GM23338 (cell line): Measurements from ENCODE around the gene NUBPL. TPM values are rescaled to one million over a fixed set of nuclear protein-coding genes. Genes with fewer than 3 reads are reported as not detected.

ENCODE experiments used
- ATAC-seq: fragments of 200-7000 bp; cut with Tn5 transposase; 3 replicates; pipeline ENCODE4 v1.9.1; 2020
- DNase-seq: peaks from one replicate; pipeline ENCODE4 v3.0.0-alpha.2; 2015; ENCODE audit warnings: low spot score
- H2AFZ ChIP-seq: fragments of 200-600 bp; sonication (generic); 2 replicates; pipeline ENCODE4 v1.8.0; 2016; ENCODE audit warnings: antibody characterized with exemption, mild to moderate bottlenecking, moderate library complexity
- H3F3A ChIP-seq: fragments of 200-600 bp; sonication (generic); replicated peaks from 2 replicates; pipeline ENCODE4 v1.8.0; 2017; ENCODE audit warnings: antibody characterized with exemption, mixed run types, low read depth
- H3K27ac ChIP-seq: fragments of 200-600 bp; sonication (generic); 2 replicates; pipeline ENCODE4 v1.6.1; 2016; ENCODE audit warnings: low read depth
- H3K27me3 ChIP-seq: fragments of 200-600 bp; sonication (generic); 2 replicates; pipeline ENCODE4 v1.8.0; 2016; ENCODE audit warnings: mild to moderate bottlenecking, mixed run types, moderate library complexity; ENCODE audit not compliant: insufficient read depth
- H3K36me3 ChIP-seq: fragments of 200-600 bp; sonication (generic); 2 replicates; pipeline ENCODE4 v1.8.0; 2016; ENCODE audit warnings: mild to moderate bottlenecking; ENCODE audit not compliant: insufficient read depth
- H3K4me1 ChIP-seq: fragments of 200-600 bp; sonication (generic); 2 replicates; pipeline ENCODE4 v1.8.0; 2016; ENCODE audit warnings: mild to moderate bottlenecking, moderate library complexity; ENCODE audit not compliant: insufficient read depth
- H3K4me2 ChIP-seq: fragments of 200-600 bp; sonication (generic); 2 replicates; pipeline ENCODE4 v1.7.1; 2017; ENCODE audit warnings: mixed run types
- H3K4me3 ChIP-seq: fragments of 200-600 bp; sonication (generic); 2 replicates; pipeline ENCODE4 v1.6.1; 2016; ENCODE audit warnings: mixed run types
- H3K79me2 ChIP-seq: fragments of 200-600 bp; sonication (generic); replicated peaks from 2 replicates; pipeline ENCODE4 v1.8.0; 2017; ENCODE audit warnings: mild to moderate bottlenecking; ENCODE audit not compliant: insufficient read depth
- H3K9me2 ChIP-seq: fragments of 200-600 bp; sonication (generic); 2 replicates; pipeline ENCODE4 v1.8.0; 2017; ENCODE audit not compliant: insufficient read depth
- H4K20me1 ChIP-seq: fragments of 200-600 bp; sonication (generic); replicated peaks from 2 replicates; pipeline ENCODE4 v1.8.0; 2017; ENCODE audit warnings: mild to moderate bottlenecking; ENCODE audit not compliant: insufficient read depth
- H3K27ac Mint-ChIP-seq: 2 replicates; pipeline ENCODE4 v1.8.0; 2020; ENCODE audit warnings: inconsistent platforms, mild to moderate bottlenecking, moderate library complexity, mixed read lengths
- H3K27me3 Mint-ChIP-seq: 3 replicates; pipeline ENCODE4 v1.8.0; 2022; ENCODE audit warnings: low read depth, mild to moderate bottlenecking, moderate library complexity, mixed read lengths, inconsistent platforms; ENCODE audit not compliant: insufficient read depth, poor library complexity
- H3K36me3 Mint-ChIP-seq: 3 replicates; pipeline ENCODE4 v1.8.0; 2021; ENCODE audit warnings: low read depth, mild to moderate bottlenecking, inconsistent platforms, moderate library complexity, mixed read lengths
- H3K4me1 Mint-ChIP-seq: 3 replicates; pipeline ENCODE4 v1.8.0; 2020; ENCODE audit warnings: mild to moderate bottlenecking, inconsistent platforms, mixed read lengths
- H3K4me3 Mint-ChIP-seq: 3 replicates; pipeline ENCODE4 v1.8.0; 2021; ENCODE audit warnings: moderate library complexity, mild to moderate bottlenecking, inconsistent platforms, mixed read lengths
- H3K9me3 Mint-ChIP-seq: 3 replicates; pipeline ENCODE4 v1.8.0; 2020; ENCODE audit warnings: moderate library complexity, mild to moderate bottlenecking, inconsistent platforms, mixed read lengths
- CREB1 ChIP-seq: fragments of 250-450 bp; sonication (Bioruptor Pico); IDR thresholded peaks from 2 replicates; pipeline ENCODE4 v1.5.0; 2020; ENCODE audit warnings: low read depth, mild to moderate bottlenecking, moderate library complexity
- EZH2 ChIP-seq: fragments of 200-600 bp; sonication (generic); IDR thresholded peaks from one replicate; pipeline ENCODE4 v1.8.0; 2017; ENCODE audit warnings: antibody characterized with exemption, mild to moderate bottlenecking, low read depth; ENCODE audit not compliant: unreplicated experiment
- EZH2phosphoT487 ChIP-seq: fragments of 200-600 bp; sonication (generic); IDR thresholded peaks from one replicate; pipeline ENCODE4 v1.8.1; 2018; ENCODE audit warnings: antibody characterized with exemption; ENCODE audit not compliant: unreplicated experiment
- JUNB ChIP-seq: IDR thresholded peaks from one replicate; pipeline ENCODE4 v1.6.1; 2016; ENCODE audit warnings: antibody characterized with exemption; ENCODE audit not compliant: unreplicated experiment
- NANOG ChIP-seq: IDR thresholded peaks from 2 replicates; pipeline ENCODE4 v1.6.1; 2016; ENCODE audit warnings: antibody characterized with exemption, borderline replicate concordance
- POLR2AphosphoS5 ChIP-seq: IDR thresholded peaks from 2 replicates; pipeline ENCODE4 v1.6.1; 2016; ENCODE audit warnings: antibody characterized with exemption, low read depth
- ZNF114 ChIP-seq: fragments of 250-450 bp; sonication (Bioruptor Pico); IDR thresholded peaks from 2 replicates; pipeline ENCODE4 v1.5.0; 2020; ENCODE audit warnings: mild to moderate bottlenecking, moderate library complexity
- ZNF331 ChIP-seq: fragments of 250-450 bp; sonication (Bioruptor Pico); IDR thresholded peaks from 2 replicates; pipeline ENCODE4 v1.5.0; 2020; ENCODE audit warnings: low read depth, mild to moderate bottlenecking, moderate library complexity
- polyA plus RNA-seq: library from polyadenylated mRNA; unstranded; fragments of >200 nt; fragmentation: Nextera tagmentation; extraction: Ambion mirVana; gene quantifications from 2 replicates; pipeline ENCODE4 v1.2.1, GENCODE V29; 2016
- total RNA-seq: library from RNA; depleted of rRNA; stranded (reverse); fragments of >200 nt; shearing (Covaris generic); gene quantifications from 2 replicates; pipeline ENCODE4 v1.2.3, GENCODE V29; 2014
- TF ChIP-seq, protein P1 (sequence below): fragments of 250-450 bp; sonication (Bioruptor Pico); IDR thresholded peaks from 2 replicates; pipeline ENCODE4 v1.5.0; 2020; ENCODE audit warnings: mild to moderate bottlenecking, moderate library complexity
- TF ChIP-seq, protein P2 (sequence below), 2 experiments: fragments of 200-600 bp in 1 of 2; sonication (generic) in 1 of 2; conservative IDR thresholded peaks; 2 replicates each; pipeline versions ENCODE4 v1.5.1 to v1.6.1; 2016 to 2017; ENCODE audit warnings: antibody characterized with exemption in 2 of 2, low read depth in 2 of 2, mild to moderate bottlenecking in 2 of 2, moderate library complexity in 1 of 2
- TF ChIP-seq, protein P3 (sequence below): IDR thresholded peaks from one replicate; pipeline ENCODE4 v1.6.1; 2018; ENCODE audit warnings: antibody characterized with exemption; ENCODE audit not compliant: unreplicated experiment
- TF ChIP-seq, protein P4 (sequence below): IDR thresholded peaks from 2 replicates; pipeline ENCODE4 v1.6.1; 2016; ENCODE audit warnings: antibody characterized with exemption

The NUBPL gene
- total and polyA plus RNA-seq, 2 experiments from 2014 or later: 6.1 to 20.7 TPM

DNA sequence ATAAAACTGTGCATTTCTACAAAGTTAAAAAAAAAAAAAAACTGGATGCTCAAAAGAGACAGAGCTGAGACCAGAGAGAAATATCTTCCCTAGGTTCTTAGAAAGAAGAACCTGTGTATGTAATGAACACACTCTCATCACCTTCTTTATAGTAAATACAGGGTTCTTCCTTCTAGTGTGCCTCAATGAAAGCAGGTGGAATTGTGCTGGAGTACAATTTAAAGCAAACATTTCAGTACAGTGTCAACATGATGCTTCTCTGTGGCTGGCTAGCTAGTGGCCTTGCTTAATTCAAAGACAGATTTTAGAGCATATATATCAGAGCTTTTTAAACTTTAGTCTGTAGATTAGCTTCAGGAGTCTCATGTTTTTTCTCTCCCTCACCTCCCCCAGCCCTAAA lies 266.1 kb downstream of the NUBPL start:
- Mint-ChIP-seq H3K4me3 (no peak overlapping the region), H3K4me1 (no peaks in the 10 kb centered on the region), H3K9me3 (no peaks in the 10 kb centered on the region; the same call in 2 of the 3 replicates), H3K36me3 (no peaks in the 10 kb centered on the region; the same call in 2 of the 3 replicates), H3K27me3 (no peaks in the 10 kb centered on the region), H3K27ac (no peak overlapping the region)
- H4K20me1 ChIP-seq: no peaks in the 10 kb centered on the region
- H3K27me3 ChIP-seq: no peaks in the 10 kb centered on the region
- no peak overlapping the region for H3K27ac ChIP-seq
- TF ChIP-seq NANOG (no peak), POLR2AphosphoS5 (no peak), JUNB (no peak), CREB1 (CRISPR knock-in tag) (no peak), EZH2 (no peak), ZNF331 (CRISPR knock-in tag) (no peak), EZH2phosphoT487 (no peak), ZNF114 (CRISPR knock-in tag) (no peak)
- TF ChIP-seq, protein P1, sequence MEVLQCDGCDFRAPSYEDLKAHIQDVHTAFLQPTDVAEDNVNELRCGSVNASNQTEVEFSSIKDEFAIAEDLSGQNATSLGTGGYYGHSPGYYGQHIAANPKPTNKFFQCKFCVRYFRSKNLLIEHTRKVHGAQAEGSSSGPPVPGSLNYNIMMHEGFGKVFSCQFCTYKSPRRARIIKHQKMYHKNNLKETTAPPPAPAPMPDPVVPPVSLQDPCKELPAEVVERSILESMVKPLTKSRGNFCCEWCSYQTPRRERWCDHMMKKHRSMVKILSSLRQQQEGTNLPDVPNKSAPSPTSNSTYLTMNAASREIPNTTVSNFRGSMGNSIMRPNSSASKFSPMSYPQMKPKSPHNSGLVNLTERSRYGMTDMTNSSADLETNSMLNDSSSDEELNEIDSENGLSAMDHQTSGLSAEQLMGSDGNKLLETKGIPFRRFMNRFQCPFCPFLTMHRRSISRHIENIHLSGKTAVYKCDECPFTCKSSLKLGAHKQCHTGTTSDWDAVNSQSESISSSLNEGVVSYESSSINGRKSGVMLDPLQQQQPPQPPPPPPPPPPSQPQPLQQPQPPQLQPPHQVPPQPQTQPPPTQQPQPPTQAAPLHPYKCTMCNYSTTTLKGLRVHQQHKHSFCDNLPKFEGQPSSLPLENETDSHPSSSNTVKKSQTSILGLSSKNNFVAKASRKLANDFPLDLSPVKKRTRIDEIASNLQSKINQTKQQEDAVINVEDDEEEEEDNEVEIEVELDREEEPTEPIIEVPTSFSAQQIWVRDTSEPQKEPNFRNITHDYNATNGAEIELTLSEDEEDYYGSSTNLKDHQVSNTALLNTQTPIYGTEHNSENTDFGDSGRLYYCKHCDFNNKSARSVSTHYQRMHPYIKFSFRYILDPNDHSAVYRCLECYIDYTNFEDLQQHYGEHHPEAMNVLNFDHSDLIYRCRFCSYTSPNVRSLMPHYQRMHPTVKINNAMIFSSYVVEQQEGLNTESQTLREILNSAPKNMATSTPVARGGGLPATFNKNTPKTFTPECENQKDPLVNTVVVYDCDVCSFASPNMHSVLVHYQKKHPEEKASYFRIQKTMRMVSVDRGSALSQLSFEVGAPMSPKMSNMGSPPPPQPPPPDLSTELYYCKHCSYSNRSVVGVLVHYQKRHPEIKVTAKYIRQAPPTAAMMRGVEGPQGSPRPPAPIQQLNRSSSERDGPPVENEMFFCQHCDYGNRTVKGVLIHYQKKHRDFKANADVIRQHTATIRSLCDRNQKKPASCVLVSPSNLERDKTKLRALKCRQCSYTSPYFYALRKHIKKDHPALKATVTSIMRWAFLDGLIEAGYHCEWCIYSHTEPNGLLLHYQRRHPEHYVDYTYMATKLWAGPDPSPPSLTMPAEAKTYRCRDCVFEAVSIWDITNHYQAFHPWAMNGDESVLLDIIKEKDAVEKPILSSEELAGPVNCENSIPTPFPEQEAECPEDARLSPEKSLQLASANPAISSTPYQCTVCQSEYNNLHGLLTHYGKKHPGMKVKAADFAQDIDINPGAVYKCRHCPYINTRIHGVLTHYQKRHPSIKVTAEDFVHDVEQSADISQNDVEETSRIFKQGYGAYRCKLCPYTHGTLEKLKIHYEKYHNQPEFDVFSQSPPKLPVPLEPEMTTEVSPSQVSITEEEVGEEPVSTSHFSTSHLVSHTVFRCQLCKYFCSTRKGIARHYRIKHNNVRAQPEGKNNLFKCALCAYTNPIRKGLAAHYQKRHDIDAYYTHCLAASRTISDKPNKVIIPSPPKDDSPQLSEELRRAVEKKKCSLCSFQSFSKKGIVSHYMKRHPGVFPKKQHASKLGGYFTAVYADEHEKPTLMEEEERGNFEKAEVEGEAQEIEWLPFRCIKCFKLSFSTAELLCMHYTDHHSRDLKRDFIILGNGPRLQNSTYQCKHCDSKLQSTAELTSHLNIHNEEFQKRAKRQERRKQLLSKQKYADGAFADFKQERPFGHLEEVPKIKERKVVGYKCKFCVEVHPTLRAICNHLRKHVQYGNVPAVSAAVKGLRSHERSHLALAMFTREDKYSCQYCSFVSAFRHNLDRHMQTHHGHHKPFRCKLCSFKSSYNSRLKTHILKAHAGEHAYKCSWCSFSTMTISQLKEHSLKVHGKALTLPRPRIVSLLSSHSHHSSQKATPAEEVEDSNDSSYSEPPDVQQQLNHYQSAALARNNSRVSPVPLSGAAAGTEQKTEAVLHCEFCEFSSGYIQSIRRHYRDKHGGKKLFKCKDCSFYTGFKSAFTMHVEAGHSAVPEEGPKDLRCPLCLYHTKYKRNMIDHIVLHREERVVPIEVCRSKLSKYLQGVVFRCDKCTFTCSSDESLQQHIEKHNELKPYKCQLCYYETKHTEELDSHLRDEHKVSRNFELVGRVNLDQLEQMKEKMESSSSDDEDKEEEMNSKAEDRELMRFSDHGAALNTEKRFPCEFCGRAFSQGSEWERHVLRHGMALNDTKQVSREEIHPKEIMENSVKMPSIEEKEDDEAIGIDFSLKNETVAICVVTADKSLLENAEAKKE (CRISPR knock-in tag): no peak
- TF ChIP-seq, protein P2, sequence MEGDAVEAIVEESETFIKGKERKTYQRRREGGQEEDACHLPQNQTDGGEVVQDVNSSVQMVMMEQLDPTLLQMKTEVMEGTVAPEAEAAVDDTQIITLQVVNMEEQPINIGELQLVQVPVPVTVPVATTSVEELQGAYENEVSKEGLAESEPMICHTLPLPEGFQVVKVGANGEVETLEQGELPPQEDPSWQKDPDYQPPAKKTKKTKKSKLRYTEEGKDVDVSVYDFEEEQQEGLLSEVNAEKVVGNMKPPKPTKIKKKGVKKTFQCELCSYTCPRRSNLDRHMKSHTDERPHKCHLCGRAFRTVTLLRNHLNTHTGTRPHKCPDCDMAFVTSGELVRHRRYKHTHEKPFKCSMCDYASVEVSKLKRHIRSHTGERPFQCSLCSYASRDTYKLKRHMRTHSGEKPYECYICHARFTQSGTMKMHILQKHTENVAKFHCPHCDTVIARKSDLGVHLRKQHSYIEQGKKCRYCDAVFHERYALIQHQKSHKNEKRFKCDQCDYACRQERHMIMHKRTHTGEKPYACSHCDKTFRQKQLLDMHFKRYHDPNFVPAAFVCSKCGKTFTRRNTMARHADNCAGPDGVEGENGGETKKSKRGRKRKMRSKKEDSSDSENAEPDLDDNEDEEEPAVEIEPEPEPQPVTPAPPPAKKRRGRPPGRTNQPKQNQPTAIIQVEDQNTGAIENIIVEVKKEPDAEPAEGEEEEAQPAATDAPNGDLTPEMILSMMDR (conservative IDR thresholded peaks at IDR 0.05; ENCODE audit: low read depth in 2 of 2): no peak
- TF ChIP-seq, protein P3, sequence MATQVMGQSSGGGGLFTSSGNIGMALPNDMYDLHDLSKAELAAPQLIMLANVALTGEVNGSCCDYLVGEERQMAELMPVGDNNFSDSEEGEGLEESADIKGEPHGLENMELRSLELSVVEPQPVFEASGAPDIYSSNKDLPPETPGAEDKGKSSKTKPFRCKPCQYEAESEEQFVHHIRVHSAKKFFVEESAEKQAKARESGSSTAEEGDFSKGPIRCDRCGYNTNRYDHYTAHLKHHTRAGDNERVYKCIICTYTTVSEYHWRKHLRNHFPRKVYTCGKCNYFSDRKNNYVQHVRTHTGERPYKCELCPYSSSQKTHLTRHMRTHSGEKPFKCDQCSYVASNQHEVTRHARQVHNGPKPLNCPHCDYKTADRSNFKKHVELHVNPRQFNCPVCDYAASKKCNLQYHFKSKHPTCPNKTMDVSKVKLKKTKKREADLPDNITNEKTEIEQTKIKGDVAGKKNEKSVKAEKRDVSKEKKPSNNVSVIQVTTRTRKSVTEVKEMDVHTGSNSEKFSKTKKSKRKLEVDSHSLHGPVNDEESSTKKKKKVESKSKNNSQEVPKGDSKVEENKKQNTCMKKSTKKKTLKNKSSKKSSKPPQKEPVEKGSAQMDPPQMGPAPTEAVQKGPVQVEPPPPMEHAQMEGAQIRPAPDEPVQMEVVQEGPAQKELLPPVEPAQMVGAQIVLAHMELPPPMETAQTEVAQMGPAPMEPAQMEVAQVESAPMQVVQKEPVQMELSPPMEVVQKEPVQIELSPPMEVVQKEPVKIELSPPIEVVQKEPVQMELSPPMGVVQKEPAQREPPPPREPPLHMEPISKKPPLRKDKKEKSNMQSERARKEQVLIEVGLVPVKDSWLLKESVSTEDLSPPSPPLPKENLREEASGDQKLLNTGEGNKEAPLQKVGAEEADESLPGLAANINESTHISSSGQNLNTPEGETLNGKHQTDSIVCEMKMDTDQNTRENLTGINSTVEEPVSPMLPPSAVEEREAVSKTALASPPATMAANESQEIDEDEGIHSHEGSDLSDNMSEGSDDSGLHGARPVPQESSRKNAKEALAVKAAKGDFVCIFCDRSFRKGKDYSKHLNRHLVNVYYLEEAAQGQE: no peak
- TF ChIP-seq, protein P4, sequence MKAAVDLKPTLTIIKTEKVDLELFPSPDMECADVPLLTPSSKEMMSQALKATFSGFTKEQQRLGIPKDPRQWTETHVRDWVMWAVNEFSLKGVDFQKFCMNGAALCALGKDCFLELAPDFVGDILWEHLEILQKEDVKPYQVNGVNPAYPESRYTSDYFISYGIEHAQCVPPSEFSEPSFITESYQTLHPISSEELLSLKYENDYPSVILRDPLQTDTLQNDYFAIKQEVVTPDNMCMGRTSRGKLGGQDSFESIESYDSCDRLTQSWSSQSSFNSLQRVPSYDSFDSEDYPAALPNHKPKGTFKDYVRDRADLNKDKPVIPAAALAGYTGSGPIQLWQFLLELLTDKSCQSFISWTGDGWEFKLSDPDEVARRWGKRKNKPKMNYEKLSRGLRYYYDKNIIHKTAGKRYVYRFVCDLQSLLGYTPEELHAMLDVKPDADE: no peak
- no peak overlapping the region for H3K4me2 ChIP-seq
- no peaks in the 10 kb centered on the region for H3F3A ChIP-seq
- no peaks in the 10 kb centered on the region for H3K36me3 ChIP-seq
- ATAC-seq (no peak), DNase-seq (no peak)
- H3K4me1 ChIP-seq: no peaks in the 10 kb centered on the region
- H2AFZ ChIP-seq: no peak overlapping the region
- H3K4me3 ChIP-seq: no peak overlapping the region
- no peaks in the 10 kb centered on the region for H3K79me2 ChIP-seq
- 0 out of 2 replicates have a peak, but pooled peaks cover 3% of the 10 kb centered on the region for H3K9me2 ChIP-seq
